HK-2 (cell line): ENCODE data around the gene BAIAP3.

Source experiments
- DNase-seq: peaks from one replicate; pipeline ENCODE4 v3.0.0-alpha.2; 2018; ENCODE audit not compliant: unreplicated experiment

Gene BAIAP3

DNA sequence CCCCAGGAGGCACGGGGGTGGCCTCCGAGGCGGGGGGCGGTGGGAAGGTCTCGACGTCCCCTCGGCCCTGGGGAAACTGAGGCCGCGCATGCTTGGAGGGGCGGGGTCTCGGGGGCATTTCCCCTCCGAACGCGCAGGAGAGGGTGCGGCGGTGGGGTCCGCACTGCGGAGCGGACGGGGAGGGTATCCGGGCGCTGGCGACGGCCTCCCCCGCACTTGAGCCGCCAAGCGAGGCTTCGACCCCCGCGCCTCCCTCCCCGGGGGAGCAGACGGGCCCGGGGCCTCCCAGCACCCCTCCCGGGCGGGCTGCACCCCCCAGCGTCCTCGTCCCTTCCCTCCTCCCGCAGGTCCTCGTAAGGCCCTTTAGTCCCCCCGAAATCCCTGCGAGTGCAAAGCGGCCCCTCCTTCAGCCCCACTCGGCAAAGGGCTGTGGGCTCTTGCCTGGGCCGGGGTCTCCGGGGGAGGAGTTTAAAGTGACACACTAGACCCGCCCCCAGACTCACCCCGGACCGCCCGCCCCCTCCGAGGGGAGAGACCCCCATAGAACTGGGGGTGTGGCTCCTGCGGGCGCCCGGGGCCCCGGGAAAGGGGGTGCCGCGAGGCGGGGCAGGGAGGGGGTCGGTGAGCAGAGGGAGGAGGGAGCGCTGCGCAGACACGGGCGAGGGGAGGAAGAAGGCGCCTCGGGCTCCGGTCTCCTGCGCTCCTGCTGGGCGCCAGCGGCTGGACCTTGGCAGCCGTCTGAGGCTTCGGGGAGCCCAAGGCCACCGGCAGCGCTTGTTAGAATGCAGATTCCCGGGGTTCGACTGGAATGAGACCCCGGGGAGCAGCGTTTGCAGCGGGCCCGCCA lies 632 bp downstream of the BAIAP3 start:
- no peak for DNase-seq

DNA sequence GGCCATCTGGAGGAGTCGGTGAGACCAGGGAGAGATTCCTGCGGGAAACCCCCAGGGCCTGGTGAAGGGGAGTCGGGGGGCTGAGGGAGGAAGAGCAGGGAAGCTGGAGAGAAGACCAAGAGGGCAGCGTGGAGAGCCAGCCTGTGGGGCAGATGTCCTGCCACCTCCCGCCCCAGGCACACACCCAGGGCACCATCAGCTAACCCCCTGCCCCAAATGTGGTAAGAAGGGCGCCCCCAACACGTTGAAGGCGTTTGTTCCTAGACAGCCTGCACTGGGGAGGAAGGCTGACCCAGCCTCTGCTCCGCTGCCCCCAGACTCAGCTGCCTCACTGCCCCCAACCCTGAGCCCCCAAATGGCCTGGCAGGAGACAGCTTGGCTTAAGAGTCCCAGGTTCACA lies 1.3 kb downstream of the BAIAP3 start:
- DNase-seq: no peak

DNA sequence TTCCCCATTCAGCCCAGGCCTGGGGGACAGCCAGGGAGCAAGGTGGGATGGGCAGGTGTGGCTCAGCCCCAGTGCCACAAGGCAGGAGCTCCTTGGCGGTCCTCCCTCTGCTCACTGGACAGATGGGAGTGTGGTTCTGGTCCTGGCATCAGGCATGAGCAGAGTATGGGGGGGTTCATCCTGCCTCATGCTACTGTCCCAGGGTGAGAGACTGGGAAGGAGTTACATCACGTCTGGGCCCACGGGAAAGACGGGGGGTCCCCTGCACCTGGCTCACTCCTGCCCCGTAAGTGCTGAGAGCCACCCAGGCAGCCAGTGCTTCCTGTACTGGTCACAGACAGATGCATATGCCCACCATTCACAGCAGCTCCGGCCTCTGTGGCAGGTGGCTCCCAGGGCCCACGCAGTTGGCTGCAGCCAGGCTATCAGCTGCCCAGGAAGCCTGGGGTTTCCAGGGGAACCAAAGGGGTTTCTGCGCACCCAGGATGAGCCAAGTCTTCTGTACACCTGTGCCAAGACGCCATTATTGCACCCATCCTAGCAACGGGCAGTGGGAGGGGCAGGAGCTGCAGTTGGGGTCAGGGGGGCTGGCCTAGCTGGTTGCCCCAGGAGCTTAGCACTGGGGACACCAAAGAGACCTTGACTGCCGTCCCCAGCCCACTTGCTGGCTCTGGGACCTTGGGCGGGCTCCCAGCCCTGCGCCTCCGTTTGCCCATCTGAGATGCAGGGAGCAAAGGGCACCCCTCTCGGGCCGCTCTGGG lies 1.9 kb downstream of the BAIAP3 start:
- no peak for DNase-seq

DNA sequence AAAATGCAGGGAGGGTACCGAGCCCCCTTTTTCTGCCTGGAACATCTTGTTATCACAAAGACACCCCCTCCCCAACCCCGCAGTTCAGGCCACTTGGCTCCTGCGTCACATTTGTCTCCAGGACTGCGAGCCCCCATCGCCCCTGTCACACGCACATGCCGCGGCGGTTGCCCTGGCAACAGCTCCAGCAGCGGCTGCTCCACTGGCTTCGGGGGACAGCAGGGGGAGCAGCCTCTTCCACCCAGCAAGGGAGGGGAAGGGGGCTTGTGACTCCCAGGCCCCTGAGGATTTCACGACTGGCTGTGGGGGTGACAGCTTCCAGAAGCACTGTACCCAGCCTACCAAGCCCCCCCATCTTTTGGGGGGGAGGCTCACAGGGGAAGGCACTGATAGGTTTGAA lies 2.6 kb downstream of the BAIAP3 start:
- no peak for DNase-seq

DNA sequence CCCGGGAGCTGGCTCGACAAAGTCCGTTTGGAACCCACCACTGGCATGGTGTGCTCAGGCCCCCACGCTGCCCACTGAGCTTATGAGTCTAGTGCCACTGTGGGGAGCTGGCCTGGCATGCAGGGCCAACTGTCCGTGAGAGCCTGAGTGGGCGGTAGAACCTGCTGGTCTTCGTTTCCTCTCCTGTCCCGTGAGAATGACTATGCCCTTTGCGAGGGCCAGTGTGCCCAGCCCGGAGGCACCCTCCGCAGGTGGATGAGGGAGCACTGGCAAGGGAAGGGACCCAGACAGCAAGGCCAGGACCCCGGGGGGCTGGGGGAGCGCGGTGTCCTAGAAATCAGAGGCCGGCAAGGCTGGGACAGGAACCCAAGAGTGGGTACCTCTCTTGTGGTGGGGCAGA lies 3.2 kb downstream of the BAIAP3 start:
- DNase-seq: no peak

DNA sequence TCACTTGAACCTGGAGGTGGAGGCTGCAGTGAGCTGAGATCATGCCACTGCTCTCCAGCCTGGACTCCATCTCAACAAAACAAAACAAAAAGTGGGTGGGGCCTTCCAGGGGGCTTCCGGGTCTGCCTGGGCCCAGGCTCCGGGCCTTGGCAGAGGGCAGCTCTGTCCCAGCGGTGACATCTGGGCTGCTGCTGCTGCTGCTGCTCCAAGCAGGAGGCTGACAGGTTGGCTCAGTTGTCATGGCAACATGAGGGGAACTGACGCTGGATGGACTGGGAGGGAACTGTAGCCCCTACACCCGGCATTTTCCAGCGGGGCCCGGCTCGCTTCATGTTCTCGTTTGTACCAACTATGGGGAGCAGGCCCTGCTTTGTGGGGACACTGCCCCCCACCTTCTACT lies 4.0 kb downstream of the BAIAP3 start:
- DNase-seq: no peak

DNA sequence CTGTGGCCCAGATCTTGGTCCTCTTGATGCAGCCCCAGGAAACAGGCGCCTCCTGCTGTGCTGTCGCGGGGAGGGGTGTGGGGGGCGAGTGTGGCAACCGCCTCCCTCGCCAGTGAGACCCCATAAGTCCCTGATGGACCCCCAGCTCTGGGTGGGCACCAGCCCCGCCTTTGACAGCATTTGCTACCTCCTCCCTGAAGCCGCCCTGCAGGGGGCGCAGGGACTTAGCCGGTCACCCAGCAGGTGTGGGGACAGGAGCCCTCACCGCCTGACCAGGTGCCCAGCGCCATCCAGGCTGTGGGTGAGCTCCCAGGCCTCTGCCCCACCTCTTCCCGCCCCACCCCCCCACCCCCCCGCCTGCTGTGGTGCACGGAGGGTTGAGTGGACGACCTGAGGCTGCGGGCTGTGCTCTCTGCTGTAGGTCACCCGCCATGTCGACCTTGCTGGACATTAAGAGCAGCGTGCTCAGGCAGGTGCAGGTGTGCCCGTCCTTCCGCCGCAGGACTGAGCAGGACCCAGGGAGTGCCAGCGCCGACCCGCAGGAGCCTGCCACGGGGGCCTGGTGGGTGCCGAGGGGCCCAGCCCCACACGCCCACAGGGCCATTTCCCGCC lies 4.8 kb downstream of the BAIAP3 start:
- no peak for DNase-seq

DNA sequence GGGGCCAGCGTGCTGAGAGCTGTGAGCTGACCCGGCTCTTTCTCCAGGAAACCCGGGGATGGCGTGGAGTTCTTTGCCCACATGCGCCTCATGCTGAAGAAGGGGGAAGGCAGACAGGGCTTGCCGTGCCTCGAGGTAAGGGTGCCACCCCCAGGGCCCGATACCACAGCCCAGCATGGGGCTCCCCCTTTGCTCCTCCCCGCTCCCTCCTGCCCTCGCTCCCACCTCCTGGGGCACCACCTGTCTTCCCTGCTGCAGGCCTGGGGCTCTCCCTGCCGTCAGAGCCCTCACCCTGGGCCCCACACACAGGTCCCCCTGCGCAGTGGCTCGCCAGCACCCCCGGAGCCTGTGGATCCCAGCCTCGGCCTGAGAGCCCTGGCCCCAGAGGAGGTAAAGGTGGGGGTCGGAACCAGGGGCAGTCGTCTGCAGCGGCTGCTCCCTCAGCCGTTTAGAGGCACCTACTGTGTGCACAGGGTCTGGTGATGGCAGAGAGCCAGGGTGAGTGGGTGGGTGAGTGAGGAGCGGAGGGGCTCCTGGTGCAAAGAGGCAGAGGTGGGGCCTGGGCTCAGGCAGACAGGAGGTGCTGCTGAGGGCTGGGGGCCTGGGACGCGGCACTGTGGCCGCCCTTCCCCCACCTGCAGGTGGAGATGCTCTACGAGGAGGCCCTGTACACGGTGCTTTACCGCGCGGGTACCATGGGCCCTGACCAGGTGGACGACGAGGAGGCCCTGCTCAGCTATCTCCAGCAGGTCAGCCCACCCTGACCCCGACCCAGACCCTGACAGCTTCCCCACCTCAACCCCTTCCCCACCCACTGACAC lies 5.6 kb downstream of the BAIAP3 start:
- DNase-seq: no peak

DNA sequence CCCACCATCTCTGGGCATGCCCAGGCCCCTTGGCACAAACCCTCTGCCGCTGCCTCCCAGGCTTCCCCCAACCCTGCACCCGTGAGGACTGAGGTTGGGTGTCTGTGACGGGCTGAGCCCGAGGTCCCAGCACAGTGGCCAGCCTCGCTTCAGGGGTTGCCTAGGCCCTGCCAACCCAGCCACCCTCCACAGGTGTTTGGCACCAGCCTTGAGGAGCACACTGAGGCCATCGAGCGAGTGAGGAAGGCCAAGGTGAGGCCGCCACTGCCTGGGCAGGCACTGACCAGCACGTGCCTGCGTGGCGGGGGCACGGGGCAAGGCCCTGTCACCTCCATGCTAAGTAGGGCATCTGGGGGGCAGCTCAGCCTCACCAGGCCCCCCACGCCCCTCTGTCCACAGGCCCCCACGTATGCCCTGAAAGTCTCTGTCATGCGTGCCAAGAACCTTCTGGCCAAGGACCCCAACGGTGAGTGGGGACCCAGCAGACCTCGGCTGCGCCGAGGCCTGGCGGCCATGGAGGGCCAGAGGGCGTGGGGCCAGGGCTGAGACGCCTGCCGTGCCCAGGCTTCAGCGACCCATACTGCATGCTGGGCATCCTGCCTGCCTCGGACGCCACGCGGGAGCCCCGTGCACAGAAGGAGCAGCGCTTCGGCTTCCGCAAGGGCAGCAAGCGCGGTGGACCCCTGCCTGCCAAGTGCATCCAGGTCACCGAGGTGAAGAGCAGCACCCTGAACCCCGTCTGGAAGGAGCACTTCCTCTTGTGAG lies 7.5 kb downstream of the BAIAP3 start:
- DNase-seq: no peak

DNA sequence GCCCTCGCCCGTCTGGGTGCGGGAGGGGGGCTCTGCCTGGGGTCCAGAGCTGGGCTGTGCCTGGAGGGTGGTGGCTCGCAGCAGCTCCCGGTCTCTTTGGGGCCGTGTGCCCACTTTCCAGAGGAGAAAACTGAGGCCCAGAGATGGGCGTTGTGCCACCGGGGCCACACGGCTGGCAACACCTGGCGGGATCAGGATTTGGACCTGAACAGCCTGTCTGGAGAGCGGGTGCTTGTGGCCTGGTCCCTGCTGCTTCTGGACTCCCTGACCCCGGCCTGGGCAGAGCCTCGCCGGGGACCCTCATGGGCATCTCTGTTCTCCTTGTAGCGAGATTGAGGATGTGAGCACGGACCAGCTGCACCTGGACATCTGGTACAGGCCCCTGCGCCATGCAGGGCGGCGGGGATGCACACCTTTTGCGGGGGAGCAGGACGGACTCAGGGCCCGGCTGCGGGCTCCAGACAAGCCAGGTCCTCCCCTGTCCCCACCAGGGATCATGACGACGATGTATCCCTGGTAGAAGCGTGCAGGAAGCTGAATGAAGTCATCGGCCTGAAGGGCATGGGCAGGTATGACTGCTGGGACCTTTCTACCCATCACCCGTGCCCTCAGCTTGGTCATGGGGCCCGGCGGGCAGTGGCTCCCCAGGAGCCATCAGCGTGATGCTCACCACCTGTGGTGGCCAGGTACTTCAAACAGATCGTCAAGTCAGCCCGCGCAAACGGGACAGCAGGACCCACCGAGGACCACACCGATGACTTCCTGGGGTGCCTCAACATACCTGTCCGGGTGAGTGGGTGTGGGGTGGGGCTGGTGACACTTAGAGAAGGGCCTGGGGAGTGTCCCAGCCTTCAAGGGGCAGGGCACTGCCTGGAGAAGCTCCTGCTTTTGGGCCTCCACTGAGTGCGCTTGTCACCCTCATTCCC lies 8.3 kb downstream of the BAIAP3 start:
- DNase-seq: no peak

DNA sequence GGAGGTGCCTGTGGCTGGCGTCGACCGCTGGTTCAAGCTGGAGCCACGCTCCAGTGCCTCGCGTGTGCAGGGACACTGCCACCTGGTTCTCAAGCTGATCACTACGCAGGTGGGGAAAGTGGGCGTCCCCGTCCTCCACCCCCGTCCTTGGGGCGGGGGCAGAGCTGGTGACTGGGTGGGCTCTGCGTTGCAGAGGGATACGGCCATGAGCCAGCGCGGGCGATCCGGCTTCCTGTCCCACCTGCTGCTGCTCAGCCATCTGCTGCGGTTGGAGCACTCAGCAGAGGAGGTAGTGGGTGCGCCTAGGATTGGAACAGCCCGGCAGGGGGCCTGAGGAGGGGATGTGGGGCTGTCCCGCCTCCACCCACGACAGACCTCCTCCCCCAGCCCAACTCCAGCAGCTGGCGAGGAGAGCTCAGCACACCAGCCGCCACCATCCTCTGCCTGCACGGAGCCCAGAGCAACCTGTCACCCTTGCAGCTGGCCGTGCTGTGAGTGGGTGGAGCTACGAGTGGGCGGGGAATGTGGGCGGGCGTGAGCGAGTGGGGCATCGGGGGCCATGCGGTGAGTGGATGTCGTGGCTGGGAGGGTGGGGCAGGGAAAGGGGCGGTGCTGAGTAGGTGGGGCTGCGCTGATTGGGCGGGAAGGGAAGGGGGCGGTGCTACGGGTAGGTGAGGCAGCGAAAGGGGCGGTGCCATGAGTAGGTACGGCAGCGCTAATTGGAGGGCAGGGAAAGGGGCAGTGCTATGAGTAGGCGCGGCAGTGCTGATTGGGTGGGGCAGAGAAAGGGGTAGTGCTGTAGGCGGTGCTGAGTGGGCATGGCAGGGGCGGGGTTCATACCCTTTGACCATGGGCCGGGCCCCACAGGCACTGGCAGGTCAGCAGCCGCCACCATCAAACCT lies 9.3 kb downstream of the BAIAP3 start:
- DNase-seq: peak; percentile 96

DNA sequence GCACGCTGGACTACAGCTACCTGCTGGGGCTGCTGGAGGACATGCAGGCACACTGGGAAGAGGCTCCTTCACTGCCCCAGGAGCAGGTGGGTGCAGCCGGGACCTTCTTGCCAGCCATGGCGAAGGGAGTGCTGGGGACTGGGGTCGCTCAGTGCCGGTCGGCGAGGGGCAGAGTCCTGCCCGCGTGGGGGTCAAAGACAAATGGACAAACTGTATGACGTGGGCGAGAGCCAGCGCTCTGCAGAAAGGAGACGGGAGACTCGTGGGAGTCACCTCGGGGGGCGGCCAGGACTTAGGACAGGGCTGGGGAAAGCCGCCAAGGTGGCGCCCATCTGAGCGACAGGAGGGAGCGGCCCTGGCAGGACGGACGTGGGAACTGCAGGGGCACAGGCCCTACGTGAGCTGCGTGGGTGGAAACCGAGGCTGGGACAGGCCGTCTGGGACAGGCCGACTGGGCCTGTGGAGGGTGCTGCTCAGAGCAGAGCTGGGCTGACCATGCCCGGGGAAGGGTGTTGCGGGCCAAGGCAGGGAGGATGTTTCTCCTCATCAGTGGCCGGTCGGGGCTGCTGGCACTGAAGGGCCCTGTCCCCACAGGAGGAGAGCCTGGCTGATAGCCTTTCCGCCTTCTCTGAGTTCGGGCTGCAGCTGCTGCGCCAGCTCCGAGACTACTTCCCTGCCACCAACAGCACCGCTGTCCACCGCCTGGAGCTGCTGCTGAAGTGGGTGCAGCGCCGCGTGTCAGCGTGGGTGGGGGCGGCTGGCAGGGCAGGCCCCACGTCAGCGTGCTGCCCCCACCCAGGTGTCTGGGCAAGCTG lies 10.2 kb downstream of the BAIAP3 start:
- no peak for DNase-seq

DNA sequence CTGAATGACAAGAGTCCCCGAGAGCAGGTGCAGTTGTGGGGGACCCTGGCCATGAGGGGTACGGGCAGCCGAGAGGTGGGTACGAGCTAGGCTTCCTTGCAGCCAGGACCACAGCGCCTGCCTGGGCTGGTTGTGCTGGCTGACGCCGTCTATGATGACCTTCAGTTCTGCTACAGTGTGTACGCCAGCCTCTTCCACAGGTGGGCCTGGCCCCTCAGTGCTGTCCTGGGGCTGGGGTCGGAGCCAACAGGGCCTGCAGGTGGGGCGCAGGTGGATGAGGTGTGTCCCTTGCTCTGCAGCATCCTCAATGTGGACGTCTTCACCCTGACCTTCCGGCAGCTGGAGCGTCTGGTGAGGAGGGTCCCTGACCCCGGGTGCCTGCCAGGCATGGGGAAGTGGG lies 11.1 kb downstream of the BAIAP3 start:
- no peak for DNase-seq

DNA sequence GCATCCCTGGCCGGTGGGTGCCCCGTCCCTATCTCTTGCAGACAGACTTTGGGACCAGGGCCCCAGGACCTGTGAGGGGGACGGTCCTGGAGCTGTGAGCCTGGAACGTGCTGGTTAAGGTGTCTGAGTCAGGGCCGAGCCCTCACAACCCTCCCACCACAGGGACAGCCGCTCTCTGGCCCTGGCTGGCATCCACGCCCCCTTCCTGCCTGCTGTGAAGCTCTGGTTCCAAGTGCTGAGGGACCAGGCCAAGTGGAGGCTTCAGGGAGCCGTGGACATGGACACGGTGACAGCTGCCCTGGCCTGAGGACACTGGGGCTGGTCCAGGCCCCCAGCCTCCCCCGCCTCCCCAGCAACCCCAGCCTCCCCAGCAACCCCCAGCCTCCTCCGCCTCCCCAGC lies 11.6 kb downstream of the BAIAP3 start:
- DNase-seq: no peak

DNA sequence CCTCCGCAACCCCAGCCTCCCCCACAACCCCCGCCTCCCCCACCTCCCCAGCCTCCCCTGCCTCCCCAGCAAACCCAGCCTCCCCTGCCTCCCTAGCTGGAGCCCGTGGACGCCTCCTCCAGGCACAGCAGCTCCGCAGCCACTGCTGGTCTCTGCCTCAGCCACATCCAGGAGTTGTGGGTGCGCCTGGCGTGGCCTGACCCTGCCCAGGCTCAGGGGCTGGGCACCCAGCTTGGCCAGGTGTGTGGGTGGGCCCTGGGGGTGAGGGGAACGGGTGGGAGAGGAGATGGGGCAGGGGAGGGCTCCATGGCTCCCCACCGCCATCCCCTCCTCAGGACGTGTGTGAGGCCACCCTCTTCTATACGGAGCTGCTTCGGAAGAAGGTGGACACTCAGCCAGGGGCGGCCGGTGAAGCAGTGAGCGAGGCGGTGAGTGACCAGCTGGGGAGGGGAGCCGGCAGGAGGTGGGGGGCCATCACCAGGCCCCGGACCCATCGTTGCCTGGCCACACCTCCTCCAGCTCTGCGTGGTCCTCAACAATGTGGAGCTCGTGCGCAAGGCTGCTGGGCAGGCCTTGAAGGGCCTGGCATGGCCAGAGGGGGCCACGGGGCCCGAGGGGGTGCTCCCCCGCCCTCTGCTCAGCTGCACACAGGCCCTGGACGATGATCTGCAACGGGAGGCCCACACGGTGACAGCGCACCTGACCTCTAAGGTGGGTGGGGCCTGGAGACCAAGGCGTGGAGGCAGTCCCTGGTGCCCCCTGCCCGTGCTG lies 12.4 kb downstream of the BAIAP3 start:
- no peak for DNase-seq

DNA sequence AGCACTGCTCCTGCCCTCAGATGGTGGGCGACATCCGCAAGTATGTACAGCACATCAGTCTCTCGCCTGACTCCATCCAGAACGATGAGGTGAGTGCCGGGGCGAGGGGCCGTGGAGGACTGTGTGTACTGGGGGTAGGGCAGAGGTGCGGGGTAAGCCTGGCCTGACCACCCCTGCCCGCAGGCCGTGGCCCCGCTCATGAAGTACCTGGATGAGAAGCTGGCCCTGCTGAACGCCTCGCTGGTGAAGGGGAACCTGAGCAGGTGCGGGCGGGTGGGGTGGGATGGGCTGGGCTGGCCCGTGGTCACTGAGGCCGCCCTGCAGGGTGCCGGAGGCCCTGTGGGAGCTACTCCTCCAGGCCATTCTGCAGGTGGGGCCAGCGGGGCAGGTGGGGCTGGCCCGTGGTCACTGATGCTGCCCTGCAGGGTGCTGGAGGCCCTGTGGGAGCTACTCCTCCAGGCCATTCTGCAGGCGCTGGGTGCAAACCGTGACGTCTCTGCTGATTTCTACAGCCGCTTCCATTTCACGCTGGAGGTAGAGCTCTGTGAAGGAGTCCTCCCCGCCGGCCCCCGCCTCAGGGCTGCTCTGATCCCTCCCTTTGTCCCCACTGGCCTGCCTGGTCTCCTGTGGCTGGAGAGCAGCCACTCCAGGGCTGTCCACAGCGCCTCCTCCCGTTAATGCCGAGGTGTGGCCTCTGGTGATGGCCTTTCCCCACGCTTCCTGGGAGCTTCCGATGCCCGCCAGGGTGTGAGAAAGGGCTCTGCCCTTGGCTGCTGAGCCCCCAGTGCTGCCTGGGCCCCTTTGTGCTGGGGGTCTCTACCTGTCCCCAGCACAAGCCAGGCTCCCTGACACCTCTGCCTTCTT lies 13.2 kb downstream of the BAIAP3 start:
- DNase-seq: no peak
